Neural cell (in vitro differentiated cells): ENCODE data around the gene GRM1.

Experiments used
- EP300 ChIP-seq: fragments of 450-650 bp; conservative IDR thresholded peaks from 2 replicates; pipeline ENCODE4 v1.6.1; 2014; ENCODE audit warnings: antibody characterized with exemption, mild to moderate bottlenecking, moderate library complexity; ENCODE audit not compliant: poor library complexity, severe bottlenecking
- RAD21 ChIP-seq: fragments of 450-650 bp; conservative IDR thresholded peaks from 2 replicates; pipeline ENCODE4 v1.6.1; 2014; ENCODE audit warnings: antibody characterized with exemption, mild to moderate bottlenecking, moderate library complexity
- TF ChIP-seq, protein P1 (sequence below): fragments of 450-650 bp; IDR thresholded peaks from 2 replicates; pipeline ENCODE4 v1.5.1; 2014; ENCODE audit warnings: antibody characterized with exemption, mild to moderate bottlenecking, moderate library complexity; ENCODE audit not compliant: poor library complexity, severe bottlenecking

DNA sequence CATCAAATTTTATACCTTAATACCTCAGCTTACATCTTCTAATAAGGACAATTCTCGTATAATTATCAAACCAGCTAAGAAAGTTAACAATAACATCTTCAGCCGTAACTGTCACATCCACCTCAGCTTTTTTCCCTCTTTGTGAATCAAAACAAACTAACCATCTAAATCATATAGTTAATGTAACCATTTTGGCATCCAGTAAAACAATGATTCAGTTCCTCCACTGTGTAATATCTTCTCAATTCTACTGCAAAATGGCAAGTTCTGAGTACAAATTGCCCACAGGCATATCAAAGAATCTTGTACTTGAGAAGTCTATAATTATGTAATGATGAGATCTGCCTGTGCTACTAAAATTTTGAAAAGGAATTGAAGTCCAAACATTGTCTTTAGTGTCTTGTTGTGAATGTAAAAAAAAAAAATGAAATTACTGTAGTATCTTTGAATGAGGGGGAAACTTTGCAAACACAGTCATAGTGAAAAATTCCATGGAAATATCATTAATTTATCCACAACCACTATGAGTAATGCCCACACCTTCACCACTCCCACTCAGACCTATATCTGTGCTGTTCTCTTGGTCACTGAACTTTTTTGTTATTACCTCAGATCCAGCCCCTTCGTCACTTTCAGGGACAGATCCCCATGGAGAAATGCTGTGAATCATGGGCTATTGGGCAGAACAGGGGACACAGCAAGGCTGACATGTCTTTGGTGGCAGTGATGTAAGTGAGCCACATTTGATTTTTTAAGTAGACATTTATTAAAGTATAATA is 336.1 kb downstream of the GRM1 start:
- TF ChIP-seq, protein P1, sequence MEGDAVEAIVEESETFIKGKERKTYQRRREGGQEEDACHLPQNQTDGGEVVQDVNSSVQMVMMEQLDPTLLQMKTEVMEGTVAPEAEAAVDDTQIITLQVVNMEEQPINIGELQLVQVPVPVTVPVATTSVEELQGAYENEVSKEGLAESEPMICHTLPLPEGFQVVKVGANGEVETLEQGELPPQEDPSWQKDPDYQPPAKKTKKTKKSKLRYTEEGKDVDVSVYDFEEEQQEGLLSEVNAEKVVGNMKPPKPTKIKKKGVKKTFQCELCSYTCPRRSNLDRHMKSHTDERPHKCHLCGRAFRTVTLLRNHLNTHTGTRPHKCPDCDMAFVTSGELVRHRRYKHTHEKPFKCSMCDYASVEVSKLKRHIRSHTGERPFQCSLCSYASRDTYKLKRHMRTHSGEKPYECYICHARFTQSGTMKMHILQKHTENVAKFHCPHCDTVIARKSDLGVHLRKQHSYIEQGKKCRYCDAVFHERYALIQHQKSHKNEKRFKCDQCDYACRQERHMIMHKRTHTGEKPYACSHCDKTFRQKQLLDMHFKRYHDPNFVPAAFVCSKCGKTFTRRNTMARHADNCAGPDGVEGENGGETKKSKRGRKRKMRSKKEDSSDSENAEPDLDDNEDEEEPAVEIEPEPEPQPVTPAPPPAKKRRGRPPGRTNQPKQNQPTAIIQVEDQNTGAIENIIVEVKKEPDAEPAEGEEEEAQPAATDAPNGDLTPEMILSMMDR, result no peak
- TF ChIP-seq RAD21 (no peak), EP300 (no peak)
